Panc1 (cell line): ENCODE data around the gene ABCA6. TPM values are rescaled to one million over a fixed set of nuclear protein-coding genes. Genes with fewer than 3 reads are reported as not detected.

Experiments used
- ATAC-seq: fragments of 200-7000 bp; cut with Tn5 transposase; 2 replicates; pipeline ENCODE4 v1.9.1; 2020; ENCODE audit warnings: mild to moderate bottlenecking, moderate library complexity
- Bru-seq: library from RNA; stranded (reverse); fragments of 400-500 nt; gene quantifications from one replicate; lab custom pipeline; 2021; lab: Mats Ljungman, UMichigan
- BruChase-seq, 2 experiments: library from RNA; stranded (reverse); fragments of 400-500 nt; gene quantifications; one replicate each; lab custom pipeline; 2021; lab: Mats Ljungman, UMichigan
- BruUV-seq: library from RNA; stranded (reverse); fragments of 400-500 nt; replicated peaks from 2 replicates; lab custom pipeline; 2021; lab: Mats Ljungman, UMichigan
- CTCF ChIA-PET: fragments of 300-600 bp; sonication (Branson Sonifier 250); formaldehyde crosslinking; loops from one replicate; lab custom pipeline; 2022; ENCODE audit warnings: antibody characterized with exemption; lab: Charles Lee
- POLR2A ChIA-PET: fragments of 300-600 bp; sonication (Branson Sonifier 250); formaldehyde crosslinking; loops from one replicate; lab custom pipeline; 2022; ENCODE audit warnings: antibody characterized with exemption; lab: Charles Lee
- DNase-seq: peaks from one replicate; pipeline ENCODE4 v3.0.0-alpha.2; 2010; ENCODE audit warnings: low read depth, low spot score
- H3K27ac ChIP-seq: 2 replicates; pipeline ENCODE4 v1.5.1; 2011; ENCODE audit warnings: mild to moderate bottlenecking, low read length, inconsistent platforms
- H3K27me3 ChIP-seq: fragments of 200-500 bp; sonication (Bioruptor generic); 2 replicates; pipeline ENCODE4 v1.6.0; 2014; ENCODE audit warnings: low read length, inconsistent platforms; ENCODE audit not compliant: control insufficient read depth, insufficient read depth
- H3K36me3 ChIP-seq: fragments of 200-500 bp; sonication (Bioruptor generic); 2 replicates; pipeline ENCODE4 v1.5.1; 2014; ENCODE audit warnings: inconsistent platforms, mild to moderate bottlenecking, low read length, moderate library complexity; ENCODE audit not compliant: control insufficient read depth, insufficient read depth
- H3K4me1 ChIP-seq: 2 replicates; pipeline ENCODE4 v1.5.1; 2011; ENCODE audit warnings: inconsistent platforms, mild to moderate bottlenecking, low read length, moderate library complexity; ENCODE audit not compliant: control insufficient read depth, insufficient read depth
- H3K4me3 ChIP-seq, 2 experiments: 2 replicates each; pipeline ENCODE4 v1.5.1; 2011 to 2012; ENCODE audit warnings: low read depth in 2 of 2, low read length in 2 of 2, mild to moderate bottlenecking in 2 of 2, inconsistent platforms in 1 of 2, moderate library complexity in 1 of 2
- H3K9me3 ChIP-seq: fragments of 200-500 bp; sonication (Bioruptor generic); 2 replicates; pipeline ENCODE4 v1.5.1; 2014; ENCODE audit warnings: low read depth, mild to moderate bottlenecking, inconsistent platforms, low read length, moderate library complexity; ENCODE audit not compliant: control insufficient read depth, insufficient read depth
- CTCF ChIP-seq: fragments of 450-650 bp; IDR thresholded peaks from 2 replicates; pipeline ENCODE4 v1.5.1; 2017; ENCODE audit warnings: mild to moderate bottlenecking
- POLR2AphosphoS5 ChIP-seq: IDR thresholded peaks from 2 replicates; pipeline ENCODE4 v1.6.1; 2012; ENCODE audit warnings: mild to moderate bottlenecking, low read depth, low read length, moderate library complexity
- REST ChIP-seq, 2 experiments: IDR thresholded peaks; 2 replicates each; pipeline ENCODE4 v1.6.1; 2011 to 2012; ENCODE audit warnings: low read depth in 2 of 2, control low read depth in 1 of 2, low read length in 1 of 2, mild to moderate bottlenecking in 1 of 2, moderate library complexity in 1 of 2; ENCODE audit not compliant: insufficient read depth in 1 of 2
- SIN3A ChIP-seq: IDR thresholded peaks from 2 replicates; pipeline ENCODE4 v1.6.1; 2012; ENCODE audit warnings: low read depth, mild to moderate bottlenecking, low read length, moderate library complexity, borderline replicate concordance; ENCODE audit not compliant: insufficient read depth
- TCF7L2 ChIP-seq: IDR thresholded peaks from 2 replicates; pipeline ENCODE4 v1.6.1; 2011; ENCODE audit warnings: mild to moderate bottlenecking, low read depth, low read length, inconsistent platforms
- in situ Hi-C: cut with HindIII; loops from 2 replicates; pipeline ENCODE4 v1.10.0; 2016; ENCODE audit warnings: low sequenced_read_pairs, low pct_unique_long_range_greater_than_20kb
- intact Hi-C: fragments of 100-400 bp; cut with micrococcal nuclease; formaldehyde crosslinking; loops from one replicate; pipeline ENCODE4 v1.10.0; 2022; ENCODE audit not compliant: unreplicated experiment
- long read RNA-seq: library from polyadenylated mRNA; unstranded; transcript quantifications from one replicate; pipeline ENCODE4 v2.0.0, GENCODE V29; 2021; ENCODE audit not compliant: unreplicated experiment
- polyA plus RNA-seq: library from polyadenylated mRNA; unstranded; fragments of >200 nt; gene quantifications from one replicate; pipeline ENCODE4 v1.2.1, GENCODE V29; 2012; ENCODE audit warnings: missing spikeins; ENCODE audit not compliant: insufficient read length
- total RNA-seq: library from RNA; stranded (reverse); gene quantifications from one replicate; pipeline ENCODE4 v1.2.1, GENCODE V29; 2021; ENCODE audit not compliant: unreplicated experiment

ABCA6 gene
- 0.46 TPM for total RNA-seq
- polyA plus RNA-seq = 0.24 TPM
- percentile 23 among the genes with signal in this experiment for Bru-seq, nascent RNA
- BruChase-seq, experiment 1, labeled RNA remaining after a 2-hour chase = percentile 25 among the genes with signal in this experiment
- BruChase-seq, experiment 2, labeled RNA remaining after a 6-hour chase = percentile 22 among the genes with signal in this experiment
- long read RNA-seq = 0 reads

GRCh38 chr17:69141431-69142174 is at the start of gene ABCA6:
Gene ABCA6 (minus strand): TSS chr17:69141895. CDS start chr17:69140703, 1,192 bp downstream.
- no peaks in the 10 kb centered on the region for H3K36me3 ChIP-seq
- intact Hi-C loops = no loop called here
- POLR2A ChIA-PET = no interaction called here
- H3K9me3 ChIP-seq = no peaks in the 10 kb centered on the region
- CTCF ChIA-PET = no interaction called here
- BruUV-seq = no TSS peak
- no peak within 1 kb of the TSS for H3K27ac ChIP-seq
- H3K4me1 ChIP-seq = no peaks in the 10 kb centered on the region
- in situ Hi-C loops = no loop called here
- no peak for DNase-seq
- no peaks in the 10 kb centered on the region for H3K27me3 ChIP-seq
- no peak for TF ChIP-seq REST (IDR thresholded peaks at IDR 0.05; ENCODE audit: insufficient read depth in 1 of 2, low read depth in 2 of 2, low read length in 1 of 2)
- TF ChIP-seq POLR2AphosphoS5 = no peak
- no peak for TF ChIP-seq TCF7L2
- no peak for TF ChIP-seq SIN3A
- TF ChIP-seq CTCF = no peak
- no peak for ATAC-seq
- no peak within 1 kb of the TSS for H3K4me3 ChIP-seq

GRCh38 chr17:69188796-69189195 is 47.1 kb upstream of the ABCA6 start:
- CTCF ChIA-PET = no interaction called here
- POLR2A ChIA-PET = no interaction called here

More at GRCh38 chr17:69188796-69189195, 47.1 kb upstream of the ABCA6 start:
- ATAC-seq = no peak
- Histone ChIP-seq H3K4me1 (no peaks in the 10 kb centered on the region), H3K27me3 (no peaks in the 10 kb centered on the region), H3K27ac (no peak overlapping the region), H3K9me3 (no peaks in the 10 kb centered on the region), H3K36me3 (no peaks in the 10 kb centered on the region), H3K4me3 (no peak overlapping the region)
- intact Hi-C loops (no loop called here), in situ Hi-C loops (no loop called here)
- BruUV-seq = no TSS peak
- TF ChIP-seq CTCF (no peak), POLR2AphosphoS5 (no peak), SIN3A (no peak), TCF7L2 (no peak)
- DNase-seq = no peak
